Stimulated activated naive B cell treated with anti-CD40 and anti-IgM and Interleukin-4, amounts not matched to agents 10 μg/mL and 1 μg/mL and 100 μg/mL, for 72 hours (primary cell): ENCODE measurements around the gene BABAM2.
A peak's percentile ranks its signal among the peaks of the same experiment; 100 is the strongest.

Experiments used
- ATAC-seq, 2 donors: fragments of 150-1000 bp; cut with Tn5 transposase; replicated peaks; 2 replicates each; pipeline ENCODE4 v1.10.0; 2021; ENCODE audit warnings: moderate library complexity in 1 of 2
- DNase-seq: peaks from one replicate; pipeline ENCODE4 v3.0.0; 2021
- H3K27ac Mint-ChIP-seq: one replicate; pipeline ENCODE4 v1.8.0; 2022; ENCODE audit warnings: mild to moderate bottlenecking, mixed read lengths
- H3K27me3 Mint-ChIP-seq, 2 donors: one replicate each; pipeline ENCODE4 v1.8.0; 2022; ENCODE audit warnings: mixed read lengths in 2 of 2
- H3K36me3 Mint-ChIP-seq, 2 donors: one replicate each; pipeline ENCODE4 v1.8.0; 2022; ENCODE audit warnings: mixed read lengths in 2 of 2, mild to moderate bottlenecking in 1 of 2
- H3K4me1 Mint-ChIP-seq, 2 donors: one replicate each; pipeline ENCODE4 v1.8.0; 2022; ENCODE audit warnings: mixed read lengths in 2 of 2, mild to moderate bottlenecking in 1 of 2
- H3K4me3 Mint-ChIP-seq, 2 donors: one replicate each; pipeline ENCODE4 v1.8.0; 2022; ENCODE audit warnings: mild to moderate bottlenecking in 2 of 2, mixed read lengths in 2 of 2, moderate library complexity in 1 of 2
- H3K9me3 Mint-ChIP-seq, 2 donors: one replicate each; pipeline ENCODE4 v1.8.0; 2022; ENCODE audit warnings: mixed read lengths in 2 of 2, mild to moderate bottlenecking in 1 of 2

The BABAM2 gene

GRCh38 chr2:27887111-27887510 lies 3.4 kb upstream of the BABAM2 start:
- Mint-ChIP-seq H3K27me3 (peaks cover 0 to 4% of the 10 kb centered on the region in 2 donors), H3K4me1 (peaks cover 14 to 31% of the 10 kb centered on the region in 2 donors), H3K4me3 (no peak overlapping the region), H3K27ac (peak overlapping the region; percentile 9), H3K36me3 (peaks cover 11 to 16% of the 10 kb centered on the region in 2 donors), H3K9me3 (peaks cover 3 to 5% of the 10 kb centered on the region in 2 donors)
- no peak for ATAC-seq
- no peak for DNase-seq

GRCh38 chr2:27887830-27888229 lies 2.7 kb upstream of the BABAM2 start:
- no peak for ATAC-seq
- Mint-ChIP-seq H3K4me3 (peak overlapping the region in 1 of 2 donors; percentile 6), H3K27me3 (peaks cover 0 to 4% of the 10 kb centered on the region in 2 donors), H3K27ac (peak overlapping the region; percentile 84), H3K4me1 (peaks cover 18 to 38% of the 10 kb centered on the region in 2 donors), H3K36me3 (peaks cover 10 to 13% of the 10 kb centered on the region in 2 donors), H3K9me3 (peaks cover 2 to 4% of the 10 kb centered on the region in 2 donors)
- DNase-seq: no peak

- peaks cover 2 to 4% of the 10 kb centered on the region in 2 donors for H3K9me3 Mint-ChIP-seq
- peak overlapping the region in 1 of 2 donors; percentile 99 for H3K4me3 Mint-ChIP-seq
- peaks cover 10 to 13% of the 10 kb centered on the region in 2 donors for H3K36me3 Mint-ChIP-seq
- ATAC-seq: no peak
- peak overlapping the region; percentile 99 for H3K27ac Mint-ChIP-seq
- no peak for DNase-seq
- peaks cover 0 to 4% of the 10 kb centered on the region in 2 donors for H3K27me3 Mint-ChIP-seq
- H3K4me1 Mint-ChIP-seq: peaks cover 21 to 45% of the 10 kb centered on the region in 2 donors
These were observed 1.7 kb upstream of the BABAM2 start for GRCh38 chr2:27888790-27889189.

- H3K4me1 Mint-ChIP-seq: peaks cover 30 to 55% of the 10 kb centered on the region in 2 donors
These were observed 769 bp upstream of the BABAM2 start for GRCh38 chr2:27889774-27890145.

GRCh38 chr2:27890924-27891672 lies 569 bp downstream of the BABAM2 start:
- ATAC-seq: peak; percentile 36 to 40
- H3K9me3 Mint-ChIP-seq: peaks cover 2 to 4% of the 10 kb centered on the region in 2 donors
- peaks cover 36 to 66% of the 10 kb centered on the region in 2 donors for H3K4me1 Mint-ChIP-seq
- peaks cover 0 to 4% of the 10 kb centered on the region in 2 donors for H3K27me3 Mint-ChIP-seq
- peak overlapping the region; percentile 91 to 99 for H3K4me3 Mint-ChIP-seq
- H3K27ac Mint-ChIP-seq: peak overlapping the region; percentile 99
- H3K36me3 Mint-ChIP-seq: peaks cover 29 to 36% of the 10 kb centered on the region in 2 donors
- DNase-seq: peak; percentile 82

More at GRCh38 chr2:27889774-27890145, 769 bp upstream of the BABAM2 start:
- peak overlapping the region; percentile 99 for H3K27ac Mint-ChIP-seq
- ATAC-seq (no peak), DNase-seq (no peak)
- peaks cover 2 to 4% of the 10 kb centered on the region in 2 donors for H3K9me3 Mint-ChIP-seq
- H3K27me3 Mint-ChIP-seq: peaks cover 0 to 4% of the 10 kb centered on the region in 2 donors
- peak overlapping the region; percentile 91 to 99 for H3K4me3 Mint-ChIP-seq
- H3K36me3 Mint-ChIP-seq: peaks cover 19 to 23% of the 10 kb centered on the region in 2 donors

GRCh38 chr2:27891673-27892105 lies 1.2 kb downstream of the BABAM2 start:
- ATAC-seq: no peak
- H3K4me1 Mint-ChIP-seq: peaks cover 41 to 72% of the 10 kb centered on the region in 2 donors

GRCh38 chr2:27893006-27893405 lies 2.5 kb downstream of the BABAM2 start:
- peak in 1 of 2 donors; percentile 10 for ATAC-seq
- no peak for DNase-seq

More at GRCh38 chr2:27891673-27892105, 1.2 kb downstream of the BABAM2 start:
- H3K4me3 Mint-ChIP-seq: peak overlapping the region; percentile 91 to 99
- peaks cover 35 to 42% of the 10 kb centered on the region in 2 donors for H3K36me3 Mint-ChIP-seq
- DNase-seq: no peak
- H3K27me3 Mint-ChIP-seq: peaks cover 0 to 4% of the 10 kb centered on the region in 2 donors
- peaks cover 2 to 4% of the 10 kb centered on the region in 2 donors for H3K9me3 Mint-ChIP-seq
- H3K27ac Mint-ChIP-seq: peak overlapping the region; percentile 99

GRCh38 chr2:27897717-27898116 lies 7.2 kb downstream of the BABAM2 start:
- peak; percentile 70 to 77 for ATAC-seq
- Mint-ChIP-seq H3K4me3 (peak overlapping the region; percentile 6 to 36), H3K27me3 (no peaks in the 10 kb centered on the region), H3K9me3 (no peaks in the 10 kb centered on the region), H3K4me1 (peaks cover 44 to 73% of the 10 kb centered on the region in 2 donors), H3K36me3 (peaks cover 55 to 66% of the 10 kb centered on the region in 2 donors), H3K27ac (peak overlapping the region; percentile 95)
- DNase-seq: no peak

More at GRCh38 chr2:27893006-27893405, 2.5 kb downstream of the BABAM2 start:
- Mint-ChIP-seq H3K9me3 (peaks cover 2 to 4% of the 10 kb centered on the region in 2 donors), H3K27ac (peak overlapping the region; percentile 52), H3K36me3 (peaks cover 45 to 55% of the 10 kb centered on the region in 2 donors), H3K27me3 (peaks cover 0 to 4% of the 10 kb centered on the region in 2 donors), H3K4me3 (peak overlapping the region in 1 of 2 donors; percentile 37), H3K4me1 (peaks cover 51 to 78% of the 10 kb centered on the region in 2 donors)

- Mint-ChIP-seq H3K4me1 (peaks cover 29 to 65% of the 10 kb centered on the region in 2 donors), H3K27ac (no peak overlapping the region), H3K27me3 (no peaks in the 10 kb centered on the region), H3K4me3 (no peak overlapping the region), H3K9me3 (no peaks in the 10 kb centered on the region), H3K36me3 (peaks cover 49 to 72% of the 10 kb centered on the region in 2 donors)
- DNase-seq (no peak), ATAC-seq (peak; percentile 48 to 53)
These were observed 10.7 kb downstream of the BABAM2 start for GRCh38 chr2:27901234-27901633.

- Mint-ChIP-seq H3K4me3 (no peak overlapping the region), H3K27me3 (no peaks in the 10 kb centered on the region), H3K27ac (peak overlapping the region; percentile 60), H3K4me1 (peaks cover 23 to 61% of the 10 kb centered on the region in 2 donors), H3K36me3 (peaks cover 45 to 71% of the 10 kb centered on the region in 2 donors), H3K9me3 (no peaks in the 10 kb centered on the region)
- ATAC-seq (no peak), DNase-seq (no peak)
These were observed 11.6 kb downstream of the BABAM2 start for GRCh38 chr2:27902098-27902497.

GRCh38 chr2:27903018-27903417 lies 12.5 kb downstream of the BABAM2 start:
- ATAC-seq (no peak), DNase-seq (no peak)
- Mint-ChIP-seq H3K27me3 (no peaks in the 10 kb centered on the region), H3K27ac (no peak overlapping the region), H3K9me3 (no peaks in the 10 kb centered on the region), H3K36me3 (peaks cover 41 to 66% of the 10 kb centered on the region in 2 donors), H3K4me3 (no peak overlapping the region), H3K4me1 (peaks cover 18 to 58% of the 10 kb centered on the region in 2 donors)

GRCh38 chr2:27903649-27904404 lies 13.3 kb downstream of the BABAM2 start:
- Mint-ChIP-seq H3K4me1 (peaks cover 15 to 55% of the 10 kb centered on the region in 2 donors), H3K27ac (no peak overlapping the region), H3K36me3 (peaks cover 41 to 62% of the 10 kb centered on the region in 2 donors), H3K27me3 (no peaks in the 10 kb centered on the region), H3K4me3 (no peak overlapping the region), H3K9me3 (no peaks in the 10 kb centered on the region)
- no peak for ATAC-seq
- DNase-seq: no peak

- no peaks in the 10 kb centered on the region for H3K27me3 Mint-ChIP-seq
- peaks cover 38 to 61% of the 10 kb centered on the region in 2 donors for H3K36me3 Mint-ChIP-seq
- no peaks in the 10 kb centered on the region for H3K9me3 Mint-ChIP-seq
- peaks cover 15 to 55% of the 10 kb centered on the region in 2 donors for H3K4me1 Mint-ChIP-seq
- H3K27ac Mint-ChIP-seq: no peak overlapping the region
- ATAC-seq (no peak), DNase-seq (no peak)
- no peak overlapping the region for H3K4me3 Mint-ChIP-seq
These were observed 13.8 kb downstream of the BABAM2 start for GRCh38 chr2:27904405-27904665.

GRCh38 chr2:27906074-27906473 lies 15.5 kb downstream of the BABAM2 start:
- H3K36me3 Mint-ChIP-seq: peaks cover 39 to 57% of the 10 kb centered on the region in 2 donors
- DNase-seq (no peak), ATAC-seq (no peak)
- peaks cover 18 to 53% of the 10 kb centered on the region in 2 donors for H3K4me1 Mint-ChIP-seq
- H3K9me3 Mint-ChIP-seq: peaks cover 0 to 2% of the 10 kb centered on the region in 2 donors
- no peak overlapping the region for H3K27ac Mint-ChIP-seq
- H3K4me3 Mint-ChIP-seq: no peak overlapping the region
- no peaks in the 10 kb centered on the region for H3K27me3 Mint-ChIP-seq
